Subcutaneous abdominal adipose tissue (tissue), 5 donors: ENCODE data around the gene SUMO1.
"Not testable (repeated sequence)": the region's sequence is repeated elsewhere in the genome, so short reads cannot be mapped to it uniquely, and the experiment has no call there.

Experiments used
- H3K27ac ChIP-seq: one replicate; pipeline ENCODE4 v1.7.0; 2013; ENCODE audit warnings: low read depth, mild to moderate bottlenecking, inconsistent platforms, low read length, moderate library complexity
- H3K27me3 ChIP-seq, 5 donors: one replicate each; pipeline ENCODE4 v1.7.0; 2013; ENCODE audit warnings: low read length in 5 of 5, inconsistent platforms in 1 of 5; ENCODE audit not compliant: control insufficient read depth in 5 of 5, insufficient read depth in 4 of 5
- H3K36me3 ChIP-seq, 5 donors: one replicate each; pipeline ENCODE4 v1.7.0; 2013; ENCODE audit warnings: low read length in 5 of 5; ENCODE audit not compliant: control insufficient read depth in 5 of 5, insufficient read depth in 5 of 5
- H3K4me1 ChIP-seq, 5 donors: one replicate each; pipeline ENCODE4 v1.7.0; 2013; ENCODE audit warnings: low read length in 5 of 5, mild to moderate bottlenecking in 3 of 5, moderate library complexity in 1 of 5; ENCODE audit not compliant: control insufficient read depth in 5 of 5, insufficient read depth in 5 of 5
- H3K4me3 ChIP-seq, 5 donors: one replicate each; pipeline ENCODE4 v1.7.0; 2013; ENCODE audit warnings: low read length in 5 of 5, low read depth in 1 of 5
- H3K9ac ChIP-seq, 5 donors: one replicate each; pipeline ENCODE4 v1.7.0; 2013; ENCODE audit warnings: low read length in 5 of 5, mild to moderate bottlenecking in 4 of 5, moderate library complexity in 3 of 5
- H3K9me3 ChIP-seq, 5 donors: one replicate each; pipeline ENCODE4 v1.7.0; 2013; ENCODE audit warnings: low read length in 5 of 5; ENCODE audit not compliant: control insufficient read depth in 5 of 5
- donor health status: healthy.
- donor health status: healthy.
- donor health status: healthy.
- donor health status: healthy.
- donor health status: healthy.

The SUMO1 gene

DNA sequence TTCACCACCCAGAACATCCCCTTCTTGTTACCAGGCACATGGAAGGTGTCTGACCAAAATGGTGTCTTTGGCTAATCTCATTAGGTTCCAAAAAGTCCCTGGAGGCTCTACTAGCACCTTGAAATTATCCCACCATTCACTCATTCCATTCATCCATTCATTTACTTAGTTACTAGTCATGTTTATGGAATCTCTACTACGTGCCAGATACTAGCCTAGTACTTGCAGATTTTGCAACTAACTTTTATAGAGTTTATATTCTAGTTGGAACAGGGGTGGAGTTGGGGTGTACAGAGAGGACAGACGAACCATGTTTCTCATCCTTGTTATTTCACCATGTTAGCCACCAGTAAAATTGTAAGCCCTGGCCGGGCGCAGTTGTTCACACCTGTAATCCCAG lies 23.1 kb upstream of the SUMO1 start:
- Histone ChIP-seq H3K9me3 (no peaks in the 10 kb centered on the region), H3K4me1 (peaks cover 0 to 9% (median 3%) of the 10 kb centered on the region in 5 donors), H3K27me3 (no peaks in the 10 kb centered on the region)

DNA sequence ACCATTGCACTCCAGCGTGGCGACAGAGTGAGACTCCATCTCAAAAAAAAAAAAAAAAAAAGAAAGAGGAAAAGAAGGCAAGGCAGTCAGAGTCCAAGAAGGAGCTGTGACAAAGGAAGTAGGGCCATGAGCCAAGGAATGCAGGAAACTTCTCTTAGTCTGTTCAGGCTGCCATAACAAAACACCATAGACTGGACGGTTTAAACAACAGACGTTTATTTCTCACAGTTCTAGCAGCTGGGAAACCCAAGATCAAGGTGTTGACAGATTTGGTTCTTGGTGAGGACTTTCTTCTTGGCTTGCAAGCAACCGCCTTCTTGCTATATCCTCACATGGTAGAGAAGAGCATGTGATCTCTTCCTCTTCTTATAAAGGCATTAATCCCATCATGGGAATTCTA lies 13.1 kb upstream of the SUMO1 start:
- H3K4me1 ChIP-seq = no peaks in the 10 kb centered on the region
- no peaks in the 10 kb centered on the region for H3K9me3 ChIP-seq
- no peak overlapping the region for H3K9ac ChIP-seq
- peaks cover 0 to 7% (median 0%) of the 10 kb centered on the region in 5 donors for H3K27me3 ChIP-seq
- H3K36me3 ChIP-seq = no peaks in the 10 kb centered on the region
- H3K4me3 ChIP-seq = no peak overlapping the region
- no peak overlapping the region for H3K27ac ChIP-seq

More for the DNA sequence above, 23.1 kb upstream of the SUMO1 start:
- H3K27ac ChIP-seq = no peak overlapping the region
- no peak overlapping the region for H3K4me3 ChIP-seq
- H3K9ac ChIP-seq = no peak overlapping the region
- no peaks in the 10 kb centered on the region for H3K36me3 ChIP-seq

DNA sequence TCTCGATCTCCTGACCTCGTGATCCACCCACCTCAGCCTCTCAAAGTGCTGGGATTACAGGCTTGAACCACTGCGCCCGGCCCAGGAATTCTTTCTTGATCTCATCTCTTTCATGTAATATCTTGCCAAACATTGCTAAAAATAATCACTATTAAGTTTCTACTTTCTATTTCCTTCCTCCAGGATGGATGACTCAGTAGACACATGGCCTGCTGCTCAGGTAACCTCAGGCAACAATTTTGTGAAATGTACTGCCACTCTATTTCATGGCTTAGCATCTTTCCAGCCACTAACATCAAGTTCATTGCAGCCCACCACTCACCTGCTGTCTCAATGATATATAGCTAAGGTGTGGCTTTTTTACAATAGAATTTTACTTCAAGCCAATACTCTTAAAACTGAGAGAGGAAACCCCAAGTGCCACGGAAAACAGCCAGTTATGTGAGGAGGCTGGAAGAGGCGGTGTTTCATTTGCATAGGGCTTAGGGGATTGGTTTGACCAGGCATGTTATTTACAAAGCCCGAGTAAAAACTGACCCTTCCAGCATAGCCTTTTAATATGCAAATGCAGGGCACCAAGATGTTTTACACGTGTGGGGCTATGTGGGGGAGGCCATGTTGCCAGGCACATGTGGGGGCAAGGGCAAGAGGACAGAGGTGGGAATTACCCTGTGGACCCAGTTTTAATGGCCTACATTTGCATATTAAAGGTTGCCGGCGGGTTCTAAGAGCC lies 11.3 kb upstream of the SUMO1 start:
- no peak overlapping the region for H3K27ac ChIP-seq
- no peak overlapping the region for H3K4me3 ChIP-seq
- H3K9me3 ChIP-seq = no peaks in the 10 kb centered on the region
- H3K9ac ChIP-seq = no peak overlapping the region
- no peaks in the 10 kb centered on the region for H3K4me1 ChIP-seq
- no peaks in the 10 kb centered on the region for H3K36me3 ChIP-seq
- H3K27me3 ChIP-seq = peaks cover 0 to 7% (median 0%) of the 10 kb centered on the region in 5 donors

DNA sequence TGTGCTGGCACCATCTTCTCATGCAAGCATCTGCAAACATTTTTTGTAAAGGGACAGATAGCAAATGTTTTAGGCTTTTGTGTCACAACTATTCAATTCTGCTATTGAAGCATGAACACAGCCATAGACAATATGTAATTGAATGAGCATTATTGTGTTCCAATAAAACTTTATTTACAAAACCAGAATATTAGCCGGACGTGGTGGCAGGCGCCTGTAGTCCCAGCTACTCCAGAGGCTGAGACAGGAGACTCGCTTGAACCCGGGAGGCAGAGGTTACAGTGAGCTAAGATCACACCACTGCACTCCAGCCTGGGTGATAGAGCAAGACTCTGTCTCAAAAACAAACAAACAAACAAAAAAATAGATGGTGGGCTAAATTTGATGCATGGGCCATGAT lies 9.3 kb upstream of the SUMO1 start:
- H3K36me3 ChIP-seq, H3K4me3 ChIP-seq, H3K9ac ChIP-seq, H3K27me3 ChIP-seq, H3K27ac ChIP-seq, H3K9me3 ChIP-seq, H3K4me1 ChIP-seq: not testable (repeated sequence)

DNA sequence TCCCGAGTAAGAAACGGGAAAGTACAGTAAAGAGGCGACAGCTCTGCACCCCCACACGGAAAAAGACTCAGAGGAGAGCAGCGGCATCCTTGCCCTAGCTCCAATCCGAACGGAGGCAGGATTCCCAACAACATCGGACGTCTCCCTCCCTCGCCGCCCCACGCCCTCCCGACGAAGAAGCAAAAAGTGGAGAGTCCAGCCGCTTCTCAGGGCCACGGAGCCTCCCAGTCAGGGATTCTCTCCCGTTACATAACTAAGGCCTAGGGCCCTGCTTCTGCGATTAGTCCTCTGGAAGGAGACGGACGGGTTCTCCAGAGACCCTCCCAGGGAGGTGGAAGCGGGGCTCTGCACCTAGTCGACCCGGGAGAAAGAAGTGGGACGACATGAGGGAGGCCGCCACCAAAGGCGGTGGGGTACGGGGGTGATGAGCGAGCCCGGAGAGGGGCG lies 587 bp downstream of the SUMO1 start:
- H3K36me3 ChIP-seq = peaks cover 0 to 4% (median 0%) of the 10 kb centered on the region in 5 donors
- peak overlapping the region; percentile 85 for H3K27ac ChIP-seq
- H3K4me1 ChIP-seq = peaks cover 2 to 20% (median 18%) of the 10 kb centered on the region in 5 donors
- H3K9me3 ChIP-seq = no peaks in the 10 kb centered on the region
- H3K9ac ChIP-seq = peak overlapping the region; percentile 50 to 95 (median 94)
- H3K27me3 ChIP-seq = no peaks in the 10 kb centered on the region
- H3K4me3 ChIP-seq = peak overlapping the region; percentile 85 to 98 (median 95)

DNA sequence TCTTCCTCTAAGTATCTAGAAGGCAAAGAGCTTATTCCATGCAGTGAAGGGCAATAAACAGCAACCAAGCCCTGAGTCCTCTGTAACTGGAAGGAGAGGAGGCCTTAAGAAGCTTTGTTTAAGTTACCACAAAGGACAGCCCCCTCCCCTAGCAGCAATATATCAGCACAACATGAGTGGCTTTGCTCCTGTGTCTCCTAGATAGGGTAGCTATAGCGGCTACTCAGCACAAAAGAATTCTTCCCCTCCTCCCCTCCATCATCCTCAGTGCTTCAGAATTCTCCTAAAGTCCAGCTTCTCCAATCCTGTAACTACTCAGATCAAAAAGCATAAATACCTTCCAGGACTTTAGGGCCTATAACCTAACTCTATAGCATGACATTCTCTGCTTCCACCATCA lies 16.5 kb downstream of the SUMO1 start:
- Histone ChIP-seq H3K36me3 (peaks cover 2 to 20% (median 11%) of the 10 kb centered on the region in 5 donors), H3K4me3 (no peak overlapping the region), H3K9ac (peak overlapping the region in 1 of 5 donors; percentile 2), H3K4me1 (peaks cover 0 to 9% (median 0%) of the 10 kb centered on the region in 5 donors), H3K27me3 (no peaks in the 10 kb centered on the region), H3K27ac (no peak overlapping the region), H3K9me3 (no peaks in the 10 kb centered on the region)

DNA sequence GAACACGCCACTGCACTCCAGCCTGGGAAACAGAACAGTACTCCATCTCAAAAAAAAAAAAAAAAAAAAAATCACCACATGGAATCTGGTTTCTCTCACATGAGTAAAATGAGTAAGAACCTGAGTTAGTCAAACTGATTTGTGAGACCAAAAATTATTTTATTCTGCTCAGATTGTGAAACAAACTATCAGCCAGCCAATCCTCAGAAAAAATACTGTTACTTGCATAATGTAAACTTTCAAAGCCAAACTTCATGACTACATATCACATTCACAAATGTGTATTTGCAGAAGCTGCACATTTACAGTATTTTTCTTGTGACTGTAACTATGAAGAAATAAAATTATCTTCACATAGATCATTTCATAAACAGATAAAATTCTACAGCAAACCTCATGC lies 23.2 kb downstream of the SUMO1 start:
- Histone ChIP-seq H3K4me3 (no peak overlapping the region), H3K27ac (no peak overlapping the region), H3K9ac (no peak overlapping the region), H3K4me1 (no peaks in the 10 kb centered on the region), H3K9me3 (no peaks in the 10 kb centered on the region), H3K27me3 (no peaks in the 10 kb centered on the region), H3K36me3 (peaks cover 2 to 28% (median 22%) of the 10 kb centered on the region in 5 donors)

DNA sequence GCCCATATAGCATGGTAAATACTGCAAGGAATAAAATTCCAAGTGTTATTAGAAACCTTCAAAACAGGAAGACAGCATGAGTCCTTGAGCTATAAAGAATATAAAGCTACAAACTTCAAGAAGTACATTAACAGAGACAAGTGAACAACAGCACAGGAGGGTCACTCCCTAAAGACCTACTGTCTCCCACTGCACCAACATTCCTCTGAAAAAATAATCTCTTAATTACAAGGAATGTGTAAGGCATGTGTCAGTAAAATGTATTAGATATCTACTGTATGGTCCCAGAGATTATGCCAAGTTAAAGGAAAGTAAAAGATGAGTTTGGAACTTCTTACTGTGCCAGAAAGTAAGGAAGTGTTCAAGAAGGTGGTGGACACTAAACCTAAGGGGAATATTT lies 29.9 kb downstream of the SUMO1 start:
- Histone ChIP-seq H3K27me3 (no peaks in the 10 kb centered on the region), H3K36me3 (peaks cover 13 to 32% (median 26%) of the 10 kb centered on the region in 5 donors), H3K9ac (no peak overlapping the region), H3K4me1 (no peaks in the 10 kb centered on the region), H3K4me3 (no peak overlapping the region), H3K27ac (no peak overlapping the region), H3K9me3 (no peaks in the 10 kb centered on the region)

DNA sequence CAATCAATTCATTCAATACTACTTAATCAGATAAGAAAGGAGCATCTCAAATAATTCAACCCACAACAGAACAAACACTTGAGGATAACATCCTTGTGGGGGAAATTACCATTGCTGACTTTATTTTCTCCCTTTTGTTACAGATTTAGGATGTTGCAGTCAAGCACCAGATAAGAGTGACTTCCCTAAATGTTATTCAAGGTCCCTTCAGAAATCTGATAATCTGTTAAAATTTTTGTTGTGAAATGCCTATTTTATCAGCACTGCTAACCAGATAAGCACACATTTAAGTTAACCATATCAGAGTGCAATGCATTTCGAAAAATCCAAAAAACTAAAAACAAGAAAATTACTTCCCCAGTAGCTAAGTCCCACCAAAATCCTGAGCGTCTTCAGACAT lies 33.5 kb downstream of the SUMO1 start:
- Histone ChIP-seq H3K27me3 (no peaks in the 10 kb centered on the region), H3K27ac (no peak overlapping the region), H3K4me3 (no peak overlapping the region), H3K4me1 (no peaks in the 10 kb centered on the region), H3K36me3 (peaks cover 13 to 25% (median 20%) of the 10 kb centered on the region in 5 donors), H3K9ac (no peak overlapping the region), H3K9me3 (no peaks in the 10 kb centered on the region)

DNA sequence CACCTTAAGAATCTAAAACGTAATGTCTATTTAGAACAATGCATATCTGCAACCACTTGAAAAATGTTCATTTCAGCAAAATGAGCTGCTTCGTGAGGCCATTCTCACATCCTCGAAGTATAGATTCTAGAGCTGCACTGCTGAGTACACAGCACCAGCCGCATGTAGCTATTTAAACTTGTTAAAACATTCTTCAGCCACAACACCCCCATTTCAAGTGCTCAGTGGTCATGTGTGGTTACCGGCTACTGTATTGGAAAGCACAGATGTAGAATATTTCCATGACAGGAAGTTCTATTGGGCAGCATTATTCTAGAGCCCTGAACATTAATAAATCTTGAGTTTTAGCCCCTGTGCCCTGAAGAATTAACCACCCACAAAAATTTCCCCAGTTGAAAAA lies 35.0 kb downstream of the SUMO1 start:
- H3K4me3 ChIP-seq = no peak overlapping the region
- peaks cover 10 to 16% (median 12%) of the 10 kb centered on the region in 5 donors for H3K36me3 ChIP-seq
- H3K9ac ChIP-seq = no peak overlapping the region
- no peaks in the 10 kb centered on the region for H3K9me3 ChIP-seq
- no peak overlapping the region for H3K27ac ChIP-seq
- no peaks in the 10 kb centered on the region for H3K4me1 ChIP-seq
- no peaks in the 10 kb centered on the region for H3K27me3 ChIP-seq
